Inflammatory macrophage treated with lipopolysaccharide for 1 hour (primary cell): ENCODE data around the gene TEX28.
"Not testable (repeated sequence)": the region's sequence is repeated elsewhere in the genome, so short reads cannot be mapped to it uniquely, and the experiment has no call there.

Experiments used
- DNase-seq, 2 donors: peaks; one replicate each; pipeline ENCODE4 v3.0.0-alpha.2; 2020 to 2022

The TEX28 gene

DNA sequence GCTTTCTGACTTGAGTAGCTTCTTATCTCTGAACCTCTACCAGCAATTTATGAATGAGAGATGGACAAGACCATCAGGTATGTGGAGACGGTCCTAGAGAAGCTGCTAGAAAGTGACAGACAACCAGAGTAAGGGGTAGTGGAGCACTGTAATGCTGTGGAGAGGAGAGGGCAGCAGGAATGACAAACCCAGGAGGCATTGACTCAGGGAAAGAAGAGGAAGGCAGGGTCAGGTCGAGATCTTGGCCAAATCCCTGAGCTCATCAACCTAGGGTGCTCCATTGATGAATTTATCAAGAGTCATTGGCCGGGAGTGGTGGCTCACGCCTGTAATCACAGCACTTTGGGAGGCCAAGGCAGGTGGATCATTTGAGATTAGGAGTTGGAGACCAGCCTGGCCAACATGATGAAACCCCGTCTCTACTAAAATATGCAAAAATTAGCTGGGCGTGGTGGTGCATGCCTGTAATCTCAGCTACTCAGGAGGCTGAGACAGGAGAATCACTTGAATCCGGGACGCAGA lies 54.9 kb downstream of the TEX28 start:
- DNase-seq: peak in 1 of 2 donors; percentile 0

DNA sequence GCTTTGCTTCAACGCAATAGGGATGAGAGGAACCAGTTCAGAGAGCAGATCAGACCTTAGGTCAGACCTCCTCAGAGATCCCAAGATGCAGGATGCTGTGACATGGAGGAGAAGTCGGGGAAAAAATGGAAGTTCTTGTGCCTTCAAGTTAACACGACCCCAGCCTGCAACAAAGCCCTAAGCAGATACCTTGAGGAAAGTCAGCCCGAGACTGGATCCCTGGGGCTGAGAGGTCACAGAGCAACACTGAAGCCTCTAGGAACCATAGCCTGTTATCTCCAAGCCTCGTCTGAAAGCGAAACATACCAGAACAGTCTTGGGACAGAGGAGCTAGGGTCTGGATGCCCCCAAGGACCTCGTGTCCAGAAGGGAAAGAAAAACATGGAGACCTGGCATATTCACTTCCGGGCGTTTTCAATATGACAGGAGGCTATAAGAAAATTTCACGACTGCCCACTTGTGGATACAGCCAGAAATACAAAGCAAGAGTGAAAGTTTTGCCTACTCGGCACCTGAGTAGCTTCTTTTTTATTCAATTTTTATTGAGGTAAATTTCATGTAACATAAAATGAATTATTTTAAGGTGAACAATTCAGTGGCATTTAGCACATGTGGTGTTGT lies 55.9 kb downstream of the TEX28 start:
- not testable (repeated sequence) for DNase-seq

DNA sequence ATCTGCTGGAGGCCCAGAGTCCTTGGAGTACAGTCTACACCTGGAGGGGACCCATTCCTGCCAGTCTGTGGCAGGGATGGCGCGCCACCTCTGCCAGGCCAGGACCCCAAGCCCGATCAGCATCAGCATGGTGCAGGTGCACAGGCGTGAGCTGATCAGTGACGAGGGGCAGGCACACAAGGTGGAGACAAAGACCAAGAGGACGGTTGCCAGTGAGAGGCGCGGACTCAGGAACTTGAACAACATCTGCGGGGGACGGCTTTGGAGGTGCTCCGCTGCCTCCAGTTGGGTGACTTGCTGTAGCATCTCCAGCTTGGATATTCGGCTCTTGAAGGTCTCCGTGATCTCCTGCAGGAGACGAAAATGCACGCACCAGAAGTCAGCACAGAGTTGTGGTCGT lies 61.3 kb downstream of the TEX28 start:
- not testable (repeated sequence) for DNase-seq

- DNase-seq: not testable (repeated sequence)
These were observed 63.5 kb downstream of the TEX28 start for GRCh38 chrX:154231443-154231842.

GRCh38 chrX:154226706-154227105 lies 68.2 kb downstream of the TEX28 start:
- not testable (repeated sequence) for DNase-seq

GRCh38 chrX:154225292-154225691 lies 69.6 kb downstream of the TEX28 start:
- DNase-seq: not testable (repeated sequence)
